CD14-positive monocyte (primary cell): ENCODE data around the gene CEP20. TPM values are rescaled to one million over a fixed set of nuclear protein-coding genes. Genes with fewer than 3 reads are reported as not detected.

Experiments
- DNase-seq, 3 donors: peaks; one replicate each; pipeline ENCODE4 v3.0.0-alpha.2; 2011 to 2022
- H2AFZ ChIP-seq: 2 replicates; pipeline ENCODE4 v1.6.0; 2012; ENCODE audit warnings: mild to moderate bottlenecking, low read depth, low read length, inconsistent platforms; ENCODE audit not compliant: insufficient read depth, poor library complexity, severe bottlenecking
- H3K27ac ChIP-seq, 2 donors: 1 replicate in 1 of 2; 2 replicates in 1 of 2; pipeline ENCODE4 v1.5.1; 2012 to 2013; ENCODE audit warnings: low read length in 2 of 2, control low read depth in 1 of 2, inconsistent platforms in 1 of 2, low read depth in 1 of 2, mild to moderate bottlenecking in 1 of 2
- H3K27me3 ChIP-seq, 2 donors: one replicate each; pipeline versions ENCODE4 v1.6.0 to v1.6.1; 2011 to 2013; ENCODE audit warnings: low read length in 2 of 2; ENCODE audit not compliant: control insufficient read depth in 2 of 2, insufficient read depth in 2 of 2
- H3K36me3 ChIP-seq, 2 donors: replicated peaks in 1 of 2; 1 replicate in 1 of 2; 2 replicates in 1 of 2; pipeline versions ENCODE4 v1.5.1 to v1.6.1; 2012 to 2013; ENCODE audit warnings: low read length in 2 of 2, control low read depth in 1 of 2, inconsistent platforms in 1 of 2, mild to moderate bottlenecking in 1 of 2; ENCODE audit not compliant: insufficient read depth in 2 of 2, control insufficient read depth in 1 of 2
- H3K4me1 ChIP-seq, 2 donors: 1 replicate in 1 of 2; 2 replicates in 1 of 2; pipeline versions ENCODE4 v1.5.1 to v1.6.1; 2012 to 2013; ENCODE audit warnings: low read length in 2 of 2, control low read depth in 1 of 2, inconsistent platforms in 1 of 2, mild to moderate bottlenecking in 1 of 2, moderate library complexity in 1 of 2; ENCODE audit not compliant: insufficient read depth in 2 of 2, control insufficient read depth in 1 of 2
- H3K4me2 ChIP-seq: replicated peaks from 2 replicates; pipeline ENCODE3; 2012; ENCODE audit warnings: low read length, moderate library complexity, mild to moderate bottlenecking; ENCODE audit not compliant: poor library complexity, severe bottlenecking; ENCODE audit errors: extremely low read depth
- H3K4me3 ChIP-seq, 3 experiments: fragments of 200-600 bp in 1 of 3; sonication (generic) in 1 of 3; replicated peaks in 1 of 3; 1 replicate in 2 of 3; 2 replicates in 1 of 3; pipeline ENCODE4 v1.5.1; 2011 to 2013; ENCODE audit warnings: low read length in 3 of 3, mild to moderate bottlenecking in 3 of 3, control low read depth in 2 of 3, low read depth in 2 of 3, inconsistent platforms in 1 of 3, moderate library complexity in 1 of 3
- H3K79me2 ChIP-seq: 2 replicates; pipeline ENCODE4 v1.6.0; 2012; ENCODE audit warnings: mild to moderate bottlenecking, control low read depth, inconsistent platforms, low read length, moderate library complexity; ENCODE audit not compliant: insufficient read depth
- H3K9ac ChIP-seq: 2 replicates; pipeline ENCODE4 v1.6.0; 2017; ENCODE audit warnings: low read length, mild to moderate bottlenecking; ENCODE audit not compliant: insufficient read depth, poor library complexity, severe bottlenecking
- H3K9me3 ChIP-seq, 2 donors: replicated peaks in 1 of 2; 1 replicate in 1 of 2; 2 replicates in 1 of 2; pipeline versions ENCODE4 v1.5.1 to v1.6.1; 2012 to 2013; ENCODE audit warnings: low read length in 2 of 2, control low read depth in 1 of 2; ENCODE audit not compliant: control insufficient read depth in 1 of 2, insufficient read depth in 1 of 2
- H4K20me1 ChIP-seq: 2 replicates; pipeline ENCODE4 v1.6.0; 2012; ENCODE audit warnings: mild to moderate bottlenecking, low read length, control low read depth, moderate library complexity; ENCODE audit not compliant: insufficient read depth
- H3K27ac Mint-ChIP-seq, 7 donors: one replicate each; pipeline ENCODE4 v1.8.0; 2020; ENCODE audit warnings: mild to moderate bottlenecking in 7 of 7, mixed read lengths in 7 of 7, moderate library complexity in 6 of 7, inconsistent platforms in 2 of 7
- H3K27me3 Mint-ChIP-seq, 3 donors: one replicate each; pipeline ENCODE4 v1.8.0; 2021 to 2022; ENCODE audit warnings: low read depth in 3 of 3, mild to moderate bottlenecking in 3 of 3, mixed read lengths in 3 of 3, moderate library complexity in 3 of 3, inconsistent platforms in 1 of 3
- H3K36me3 Mint-ChIP-seq, 2 donors: one replicate each; pipeline ENCODE4 v1.8.0; 2020; ENCODE audit warnings: mixed read lengths in 2 of 2, inconsistent platforms in 1 of 2, mild to moderate bottlenecking in 1 of 2
- H3K4me1 Mint-ChIP-seq: one replicate; pipeline ENCODE4 v1.8.0; 2020; ENCODE audit warnings: mild to moderate bottlenecking, mixed read lengths
- H3K4me3 Mint-ChIP-seq, 2 donors: one replicate each; pipeline ENCODE4 v1.8.0; 2020; ENCODE audit warnings: mild to moderate bottlenecking in 2 of 2, mixed read lengths in 2 of 2, moderate library complexity in 1 of 2
- H3K9me3 Mint-ChIP-seq, 7 donors: one replicate each; pipeline ENCODE4 v1.8.0; 2020 to 2022; ENCODE audit warnings: mixed read lengths in 7 of 7, mild to moderate bottlenecking in 6 of 7, moderate library complexity in 6 of 7, inconsistent platforms in 2 of 7
- WGBS: methylation state at CpG from one replicate; pipeline ENCODE4 v1.1.5; 2013; ENCODE audit warnings: missing lambda C conversion rate; ENCODE audit not compliant: insufficient coverage; 5-methylcytosine and 5-hydroxymethylcytosine counted together
- intact Hi-C, 2 donors: fragments of 100-400 bp; cut with micrococcal nuclease; formaldehyde crosslinking; loops; one replicate each; pipeline versions ENCODE4 v1.15.0 to v1.15.1; 2023
- polyA plus RNA-seq, 3 donors: library from polyadenylated mRNA; depleted of rRNA in 1 of 3; unstranded in 2 of 3; stranded (reverse) in 1 of 3; fragments of 300-500 nt in 2 of 3; fragments of >200 nt in 1 of 3; fragmentation: Illumina TruSeq in 2 of 3; gene quantifications; 1 replicate in 2 of 3; 2 replicates in 1 of 3; pipeline ENCODE4 v1.2.3, GENCODE V29; 2012 to 2021
- TF ChIP-seq, protein P1 (sequence below): fragments of 200-600 bp; IDR thresholded peaks from one replicate; pipeline ENCODE4 v1.8.0; 2022; ENCODE audit warnings: antibody characterized with exemption, mild to moderate bottlenecking

The CEP20 gene
- polyA plus RNA-seq, 3 donors, result 11.6 to 27.3 (median 24.7) TPM

DNA sequence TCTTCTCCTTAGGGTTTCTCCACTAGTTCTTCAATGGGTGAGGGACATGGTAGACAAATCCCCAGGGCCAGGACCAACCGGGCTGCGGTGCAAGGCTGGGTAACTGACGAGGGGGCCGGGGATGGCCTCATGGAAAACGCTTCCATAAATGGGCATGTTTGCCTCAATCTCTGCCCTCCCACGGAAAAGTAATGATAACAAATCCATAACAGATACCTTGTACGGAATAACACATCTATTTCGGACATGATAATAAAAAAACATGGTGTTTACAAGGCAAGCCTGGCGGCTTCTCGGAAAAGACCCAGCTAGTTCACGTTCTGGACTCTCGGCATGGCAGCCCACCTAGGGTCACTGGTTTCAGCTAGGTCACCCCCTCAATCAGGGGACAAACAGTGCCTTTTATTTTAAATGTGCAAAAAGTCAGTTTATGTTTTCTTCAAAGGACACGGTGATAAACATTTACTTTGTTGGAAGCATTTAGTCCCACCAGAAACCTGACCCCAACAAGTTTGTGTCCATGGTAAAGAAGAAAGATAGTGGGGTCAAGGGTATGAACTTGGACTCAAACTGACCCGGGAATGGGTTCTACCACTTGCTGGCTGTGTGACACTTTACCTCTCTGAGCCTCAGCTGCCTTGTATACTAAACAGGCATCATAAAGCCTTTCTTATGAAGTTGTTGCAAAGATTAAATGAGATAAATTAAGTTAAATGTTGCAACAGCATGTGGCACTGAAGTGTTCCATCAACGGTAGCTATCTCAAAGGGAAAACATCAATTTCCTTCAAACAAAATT, 33.3 kb downstream of the CEP20 start:
- Histone ChIP-seq H3K27me3 (peaks cover 37 to 51% of the 10 kb centered on the region in 2 donors), H3K9me3 (peaks cover 0 to 5% of the 10 kb centered on the region in 2 donors), H3K4me1 (peaks cover 16 to 17% of the 10 kb centered on the region in 2 donors), H3K4me2 (no peak overlapping the region), H2AFZ (no peak overlapping the region), H3K27ac (no peak overlapping the region), H3K36me3 (no peaks in the 10 kb centered on the region), H4K20me1 (no peaks in the 10 kb centered on the region), H3K79me2 (no peaks in the 10 kb centered on the region), H3K4me3 (no peak overlapping the region), H3K9ac (no peak overlapping the region)
- H3K9me3 Mint-ChIP-seq, result peaks cover 0 to 7% (median 4%) of the 10 kb centered on the region in 7 donors
- intact Hi-C loops, result no loop called here
- TF ChIP-seq, protein P1, sequence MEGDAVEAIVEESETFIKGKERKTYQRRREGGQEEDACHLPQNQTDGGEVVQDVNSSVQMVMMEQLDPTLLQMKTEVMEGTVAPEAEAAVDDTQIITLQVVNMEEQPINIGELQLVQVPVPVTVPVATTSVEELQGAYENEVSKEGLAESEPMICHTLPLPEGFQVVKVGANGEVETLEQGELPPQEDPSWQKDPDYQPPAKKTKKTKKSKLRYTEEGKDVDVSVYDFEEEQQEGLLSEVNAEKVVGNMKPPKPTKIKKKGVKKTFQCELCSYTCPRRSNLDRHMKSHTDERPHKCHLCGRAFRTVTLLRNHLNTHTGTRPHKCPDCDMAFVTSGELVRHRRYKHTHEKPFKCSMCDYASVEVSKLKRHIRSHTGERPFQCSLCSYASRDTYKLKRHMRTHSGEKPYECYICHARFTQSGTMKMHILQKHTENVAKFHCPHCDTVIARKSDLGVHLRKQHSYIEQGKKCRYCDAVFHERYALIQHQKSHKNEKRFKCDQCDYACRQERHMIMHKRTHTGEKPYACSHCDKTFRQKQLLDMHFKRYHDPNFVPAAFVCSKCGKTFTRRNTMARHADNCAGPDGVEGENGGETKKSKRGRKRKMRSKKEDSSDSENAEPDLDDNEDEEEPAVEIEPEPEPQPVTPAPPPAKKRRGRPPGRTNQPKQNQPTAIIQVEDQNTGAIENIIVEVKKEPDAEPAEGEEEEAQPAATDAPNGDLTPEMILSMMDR, result no peak
- H3K4me1 Mint-ChIP-seq, result peaks cover 11% of the 10 kb centered on the region
- DNase-seq, result no peak
- peaks cover 0 to 5% of the 10 kb centered on the region in 2 donors for H3K36me3 Mint-ChIP-seq
- H3K4me3 Mint-ChIP-seq, result peak overlapping the region in 1 of 2 donors; percentile 73
- H3K27me3 Mint-ChIP-seq, result peaks cover 49 to 61% (median 52%) of the 10 kb centered on the region in 3 donors
- H3K27ac Mint-ChIP-seq, result no peak overlapping the region
- 93% methylated on average over 11 of the region's 15 CpGs for WGBS

DNA sequence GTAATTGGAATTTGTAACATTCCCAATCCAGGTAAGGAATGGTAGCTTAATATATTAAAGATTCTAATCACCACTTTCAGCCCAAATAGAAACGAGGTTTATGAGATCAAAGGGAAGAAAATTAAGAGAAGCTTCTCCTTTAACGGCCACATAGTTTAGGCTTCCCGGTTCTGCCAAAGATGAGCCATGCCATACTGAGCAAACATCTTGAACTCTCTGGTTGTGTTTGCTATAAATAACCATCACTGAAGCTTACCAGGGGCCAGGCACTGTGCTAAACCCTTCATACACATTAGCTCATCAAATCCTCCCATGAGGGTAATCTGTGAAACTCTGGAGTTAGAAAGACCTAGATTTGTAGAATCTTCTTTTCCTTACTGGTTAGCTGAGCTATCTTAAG, 34.3 kb downstream of the CEP20 start:
- Histone ChIP-seq H4K20me1 (no peaks in the 10 kb centered on the region), H3K27me3 (peaks cover 35 to 47% of the 10 kb centered on the region in 2 donors), H3K36me3 (no peaks in the 10 kb centered on the region), H3K4me1 (peaks cover 16 to 17% of the 10 kb centered on the region in 2 donors), H3K9me3 (peaks cover 0 to 5% of the 10 kb centered on the region in 2 donors), H3K27ac (no peak overlapping the region), H3K9ac (no peak overlapping the region), H3K79me2 (no peaks in the 10 kb centered on the region), H3K4me3 (no peak overlapping the region), H3K4me2 (no peak overlapping the region), H2AFZ (no peak overlapping the region)
- Mint-ChIP-seq H3K4me3 (no peak overlapping the region), H3K27me3 (peaks cover 48 to 54% (median 49%) of the 10 kb centered on the region in 3 donors), H3K27ac (no peak overlapping the region), H3K36me3 (peaks cover 0 to 5% of the 10 kb centered on the region in 2 donors), H3K9me3 (peaks cover 0 to 7% (median 4%) of the 10 kb centered on the region in 7 donors), H3K4me1 (peaks cover 11% of the 10 kb centered on the region)
- no peak for DNase-seq
- no CpG with 5 or more reads among the region's 3 CpGs for WGBS
- intact Hi-C loops, result no loop called here
- TF ChIP-seq, protein P1, result no peak
